Activated T-cell treated with anti-CD3 and anti-CD28 coated beads, Interleukin-2, amount 50 U/mL, for 48 hours (primary cell): ENCODE measurements around the gene PLEKHA4.

ENCODE experiments used
- DNase-seq, 2 experiments: peaks; one replicate each; pipeline ENCODE4 v3.0.0-alpha.2; 2020

PLEKHA4 gene

DNA sequence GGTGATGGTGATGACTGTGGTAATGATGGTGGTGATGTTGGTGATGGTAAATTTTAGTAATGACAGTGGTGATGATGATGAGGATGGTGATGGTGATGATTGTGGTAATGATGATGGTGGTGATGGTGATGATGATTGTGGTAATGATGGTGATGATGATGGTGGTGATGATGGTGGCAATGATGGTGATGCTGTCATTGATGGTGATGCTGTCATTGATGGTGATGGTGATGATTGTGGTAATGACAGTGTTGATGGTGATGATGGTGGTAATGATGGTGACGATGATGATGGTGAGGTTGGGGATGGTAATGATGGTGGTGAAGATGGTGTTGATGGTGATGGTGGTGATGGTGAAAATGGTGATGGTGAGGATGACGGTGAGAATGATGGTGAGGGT is 45.9 kb downstream of the PLEKHA4 start:
- DNase-seq = no peak

GRCh38 chr19:48821633-48822032 is 46.8 kb downstream of the PLEKHA4 start:
- no peak for DNase-seq

- DNase-seq = no peak
Measured at GRCh38 chr19:48819366-48819816, 49.0 kb downstream of the PLEKHA4 start.

- no peak for DNase-seq
Measured at GRCh38 chr19:48818234-48818820, 50.1 kb downstream of the PLEKHA4 start.

- no peak for DNase-seq
Measured at GRCh38 chr19:48817585-48818124, 50.8 kb downstream of the PLEKHA4 start.

DNA sequence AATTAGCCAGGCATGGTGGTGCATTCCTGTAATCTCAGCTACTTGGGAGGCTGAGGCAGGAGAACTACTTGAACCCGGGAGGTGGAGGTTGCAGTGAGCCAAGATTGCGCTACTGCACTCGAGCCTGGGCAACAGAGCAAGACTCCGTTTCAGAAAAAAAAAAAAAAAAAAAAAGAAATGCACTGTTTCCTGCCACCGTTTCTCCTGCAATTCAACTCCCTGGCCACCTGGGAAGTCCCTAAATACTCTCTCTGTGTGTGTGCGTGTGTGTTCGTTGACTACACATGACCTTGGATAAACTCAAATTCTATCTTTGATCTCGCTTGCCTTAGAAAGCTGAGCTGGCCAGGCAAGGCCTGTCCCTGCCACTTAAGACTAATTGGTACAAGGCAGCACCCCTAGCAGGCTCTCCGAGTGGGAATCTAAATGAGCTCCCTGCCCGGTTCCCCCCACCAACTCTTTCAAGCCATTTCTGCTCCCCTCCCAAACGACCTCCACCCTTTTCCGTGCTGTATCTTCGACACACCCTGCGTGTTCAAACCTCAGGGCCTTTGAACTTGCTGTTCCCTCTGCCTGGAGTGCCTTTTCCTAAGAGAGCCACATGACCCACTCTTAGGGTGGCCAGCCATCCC is 52.4 kb downstream of the PLEKHA4 start:
- no peak for DNase-seq

DNA sequence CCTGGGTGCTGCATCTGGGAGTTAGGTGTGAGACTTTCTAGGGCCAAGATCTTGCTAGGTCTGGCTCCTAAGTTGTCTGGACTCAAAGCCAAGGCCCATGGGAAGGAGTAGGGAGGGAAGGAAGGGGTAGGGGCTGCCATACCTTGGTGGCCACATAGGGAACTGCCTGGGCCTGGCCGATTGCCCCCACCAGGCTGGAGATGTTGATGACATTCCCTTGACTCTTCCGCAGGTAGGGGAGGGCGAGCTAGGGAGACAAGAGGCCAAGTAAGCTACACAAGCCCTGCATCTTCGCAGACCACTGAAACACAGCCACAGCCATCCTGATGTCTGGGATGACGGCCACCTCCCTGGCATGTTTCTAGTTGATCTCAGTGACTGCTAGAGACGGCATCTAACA is 53.5 kb downstream of the PLEKHA4 start:
- DNase-seq = no peak

- no peak for DNase-seq
Measured at GRCh38 chr19:48813123-48813913, 55.1 kb downstream of the PLEKHA4 start.

DNA sequence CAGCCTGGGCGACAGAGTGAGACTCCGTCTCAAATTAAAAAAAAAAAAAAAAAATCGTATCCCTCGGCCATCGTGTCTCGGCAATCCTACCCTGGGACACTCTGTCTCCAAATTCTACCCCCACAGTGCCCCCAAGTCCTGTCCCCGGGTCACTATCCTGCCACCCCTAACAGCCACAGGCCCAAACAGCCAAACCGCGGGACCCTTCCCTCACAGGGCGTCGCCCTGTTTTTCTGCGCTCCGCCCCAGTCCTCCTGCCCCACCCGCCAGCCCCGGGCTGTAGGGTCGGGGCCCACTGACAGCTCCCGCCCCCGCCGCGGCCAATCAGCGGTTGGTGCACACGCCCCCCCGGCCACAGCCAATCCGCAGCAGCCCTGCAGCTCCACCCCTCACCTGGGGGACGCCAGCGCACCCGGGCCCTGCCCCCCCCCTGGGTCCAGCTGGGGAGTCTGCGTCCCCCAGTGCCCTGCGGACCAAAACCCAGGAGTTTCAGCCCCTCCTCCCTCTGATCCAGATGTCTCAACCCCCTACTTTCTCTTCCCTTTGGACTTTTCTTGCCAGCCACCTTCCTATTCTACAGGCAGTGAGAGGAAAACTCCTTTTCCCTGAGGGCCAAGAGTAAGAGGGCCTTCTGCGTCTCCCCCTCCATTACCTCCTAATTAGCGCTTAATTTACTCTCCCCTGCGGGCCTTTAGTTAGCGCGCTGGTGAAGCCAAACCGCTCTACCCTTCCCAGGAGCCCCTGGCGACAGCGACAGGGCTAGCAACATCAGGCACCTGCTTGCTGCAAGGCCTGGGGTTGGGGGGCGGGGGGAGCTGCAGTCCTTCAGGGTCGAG is 56.1 kb downstream of the PLEKHA4 start:
- peak; percentile 78 to 84 for DNase-seq

- no peak for DNase-seq
Measured at GRCh38 chr19:48810151-48810550, 58.3 kb downstream of the PLEKHA4 start.

GRCh38 chr19:48807590-48808308 is 60.7 kb downstream of the PLEKHA4 start:
- no peak for DNase-seq

DNA sequence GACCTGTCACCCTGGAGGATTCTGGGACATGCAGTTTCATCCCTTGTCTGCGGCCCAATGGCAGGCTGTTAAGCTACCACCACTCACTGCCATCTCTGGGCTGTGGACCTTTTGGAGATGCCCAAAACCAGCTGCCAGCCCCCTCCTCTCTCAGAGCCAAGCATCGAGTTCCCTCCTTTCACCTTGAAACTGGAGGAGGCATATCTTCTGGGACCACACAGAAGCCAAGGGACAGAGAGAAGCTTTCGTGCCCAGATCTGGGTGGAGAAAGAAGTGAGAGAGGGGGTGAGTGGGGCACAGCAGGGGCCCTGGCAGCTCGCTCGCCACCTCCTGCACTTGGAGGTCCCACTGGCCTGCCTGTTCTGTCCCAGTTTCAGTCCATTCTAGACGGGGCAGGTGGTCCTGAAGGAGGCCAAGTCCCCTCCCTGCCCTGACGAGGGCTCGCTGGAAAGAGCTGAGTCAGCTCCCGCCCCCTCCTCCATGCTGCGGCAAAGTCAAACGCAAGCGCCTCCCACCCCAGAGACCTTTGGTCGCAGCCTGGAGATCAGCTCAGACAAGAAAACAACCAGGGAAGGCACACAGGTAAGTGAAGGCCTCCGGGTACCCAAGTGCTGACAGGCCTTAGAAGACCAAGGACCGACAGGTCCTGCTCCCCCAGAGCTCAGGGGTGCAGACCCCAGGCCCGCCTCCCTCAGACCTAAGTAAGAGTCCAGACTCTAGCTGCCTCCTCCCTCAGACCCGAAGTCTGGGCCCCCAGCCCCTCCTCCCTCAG is 61.4 kb downstream of the PLEKHA4 start:
- no peak for DNase-seq

GRCh38 chr19:48806518-48806817 is 61.9 kb downstream of the PLEKHA4 start:
- peak; percentile 45 to 53 for DNase-seq

- DNase-seq = no peak
Measured at GRCh38 chr19:48805452-48805851, 63.0 kb downstream of the PLEKHA4 start.

GRCh38 chr19:48804496-48804895 is 63.9 kb downstream of the PLEKHA4 start:
- no peak for DNase-seq

- DNase-seq = no peak
Measured at GRCh38 chr19:48802623-48803022, 65.8 kb downstream of the PLEKHA4 start.

DNA sequence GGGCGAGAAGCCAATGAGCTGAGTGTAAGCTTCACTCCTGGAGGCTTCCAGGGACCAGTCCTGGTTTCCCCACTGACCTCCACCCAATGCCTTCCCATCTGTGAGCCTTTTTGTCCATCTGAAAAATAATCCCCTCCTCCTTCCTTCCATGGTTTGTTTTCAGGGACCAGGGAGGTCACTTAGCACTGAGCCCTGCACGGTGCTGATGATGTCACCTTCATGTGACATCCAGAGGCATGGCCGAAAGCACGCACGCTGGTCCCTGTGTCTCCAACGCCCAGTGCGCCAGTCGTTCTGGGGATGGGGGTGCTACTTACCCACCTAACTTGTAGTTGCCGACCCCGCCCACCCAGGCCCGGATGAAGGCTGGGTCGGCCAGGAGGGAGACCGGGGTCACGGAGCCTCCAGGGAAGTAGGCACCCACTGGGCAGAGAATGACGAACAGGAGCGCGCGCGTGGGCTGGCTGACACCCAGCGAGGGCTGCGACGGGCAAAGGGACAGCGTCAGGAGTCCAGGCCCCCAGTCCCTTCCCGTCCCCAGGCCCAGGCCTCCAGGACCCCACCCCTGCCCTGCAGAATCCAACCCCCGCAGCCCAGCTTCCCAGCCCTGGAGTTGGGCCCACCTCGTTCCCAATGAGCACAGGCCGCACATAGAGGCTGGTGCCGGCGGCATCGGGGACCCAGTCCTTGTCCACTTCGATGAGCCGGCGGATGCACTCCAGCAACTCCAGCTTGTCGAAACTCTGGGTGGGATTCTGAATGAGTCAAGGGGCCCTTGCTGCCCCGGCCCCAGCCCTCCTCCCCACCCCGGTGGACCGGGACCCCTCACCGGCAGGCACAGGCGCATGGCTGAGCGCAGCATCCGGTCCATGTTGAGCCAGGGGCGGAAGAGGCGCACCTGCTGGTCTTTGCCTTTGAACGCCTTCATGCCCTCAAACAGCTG is 68.8 kb downstream of the PLEKHA4 start:
- DNase-seq = no peak

DNA sequence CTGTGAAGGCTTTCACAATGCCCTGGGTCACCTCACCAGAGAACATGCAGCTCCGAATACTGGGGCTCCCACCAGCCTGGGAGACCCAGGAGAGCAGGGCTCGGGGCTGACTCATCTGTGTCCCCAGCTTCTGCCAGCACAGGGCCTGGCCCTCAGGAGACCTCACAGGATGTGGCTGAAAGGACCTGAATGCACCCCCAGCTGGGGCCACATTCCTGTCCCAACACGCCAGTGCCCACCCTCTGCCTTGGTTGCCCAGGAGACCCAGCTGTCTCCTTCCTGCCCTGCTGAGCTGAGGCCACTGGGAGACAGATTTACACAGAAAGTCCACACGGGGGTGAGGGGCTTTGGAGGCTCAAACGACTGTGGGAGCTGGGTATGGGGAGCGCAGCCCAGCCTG is 69.5 kb downstream of the PLEKHA4 start:
- no peak for DNase-seq

- no peak for DNase-seq
Measured at GRCh38 chr19:48797103-48797502, 71.3 kb downstream of the PLEKHA4 start.
